H1 (cell line): ENCODE data around the gene TBC1D7. TPM values are rescaled to one million over a fixed set of nuclear protein-coding genes. Genes with fewer than 3 reads are reported as not detected.

Experiments
- CBX5 ChIP-seq: fragments of 300-800, 300-1000 bp; sonication (generic); IDR thresholded peaks from 2 replicates; pipeline ENCODE4 v1.7.1; 2016; ENCODE audit warnings: antibody characterized with exemption, low read length, low read depth
- CEBPB ChIP-seq: IDR thresholded peaks from 2 replicates; pipeline ENCODE4 v1.6.1; 2012; ENCODE audit warnings: low read depth, low read length
- CREB1 ChIP-seq: IDR thresholded peaks from 2 replicates; pipeline ENCODE4 v1.6.1; 2012; ENCODE audit warnings: inconsistent platforms
- EP300 ChIP-seq, 2 experiments: IDR thresholded peaks; 1 replicate in 1 of 2; 2 replicates in 1 of 2; pipeline ENCODE4 v1.6.1; 2011 to 2012; ENCODE audit warnings: low read depth in 2 of 2, low read length in 2 of 2, mild to moderate bottlenecking in 2 of 2, borderline replicate concordance in 1 of 2, inconsistent platforms in 1 of 2, moderate library complexity in 1 of 2
- GABPA ChIP-seq: IDR thresholded peaks from 2 replicates; pipeline ENCODE4 v1.6.1; 2011; ENCODE audit warnings: mild to moderate bottlenecking, low read length, moderate library complexity, borderline replicate concordance; ENCODE audit not compliant: insufficient read depth
- RNF2 ChIP-seq: fragments of 200-900, 300-1000 bp; sonication (generic); IDR thresholded peaks from 2 replicates; pipeline ENCODE4 v1.7.1; 2016; ENCODE audit warnings: borderline replicate concordance, low read depth, mild to moderate bottlenecking, antibody characterized with exemption, low read length; ENCODE audit not compliant: poor library complexity, severe bottlenecking; ENCODE audit errors: missing control alignments
- SAP30 ChIP-seq: fragments of 300-600 bp; sonication (generic); IDR thresholded peaks from 2 replicates; pipeline ENCODE4 v1.7.1; 2012; ENCODE audit warnings: low read length, moderate library complexity, mild to moderate bottlenecking, inconsistent platforms; ENCODE audit not compliant: insufficient read depth, insufficient replicate concordance
- TBP ChIP-seq: IDR thresholded peaks from 2 replicates; pipeline ENCODE4 v1.6.1; 2011; ENCODE audit warnings: low read depth, low read length, improper control_type of control experiment
- polyA plus RNA-seq, 7 experiments: library from polyadenylated mRNA; depleted of rRNA in 3 of 7; stranded (reverse) in 5 of 7; unstranded in 2 of 7; fragments of >200 nt in 5 of 7; fragments of 200-250 nt in 2 of 7; gene quantifications; 1 replicate in 5 of 7; 2 replicates in 1 of 7; 4 replicates in 1 of 7; pipeline versions ENCODE4 v1.2.1 to v1.2.3, GENCODE V29; 2011 to 2013; ENCODE audit warnings: missing spikeins in 2 of 7, mixed read lengths in 2 of 7
- total RNA-seq: library from RNA; stranded (reverse); fragmentation: NEBNext Ultra II Directional; extraction: Animal tissue kit (Norgen Biotek cat#: 25700); gene quantifications from 2 replicates; pipeline ENCODE4 v1.2.1, GENCODE V29; 2021
- TF ChIP-seq, protein P1 (sequence below): IDR thresholded peaks from 2 replicates; pipeline ENCODE4 v1.6.1; 2012; ENCODE audit warnings: inconsistent platforms

Gene TBC1D7
- total and polyA plus RNA-seq, 2 of the 8 experiments (the other 6 are each of a cell fraction or from before 2014, with no cell fraction given), result 46.1 to 55.2 TPM

DNA sequence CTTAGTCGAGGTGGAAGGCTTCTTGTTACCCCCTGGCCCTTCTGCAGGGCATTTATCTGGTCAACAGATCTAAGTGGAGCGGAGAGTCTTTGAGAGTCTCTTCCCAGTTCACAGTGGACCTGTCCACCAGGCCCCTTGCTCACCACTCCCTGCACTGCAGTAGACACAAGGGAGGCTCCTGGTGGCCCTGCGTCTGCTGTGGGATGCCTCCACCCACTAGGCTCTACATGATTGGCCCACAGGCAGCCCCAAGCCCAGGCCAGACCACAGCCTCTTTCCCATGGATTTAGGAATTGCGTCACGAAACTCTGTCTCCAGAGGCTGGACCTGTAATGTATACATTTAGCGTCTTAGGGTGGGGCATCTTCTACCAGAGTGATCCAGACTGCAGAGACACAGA lies 28.4 kb downstream of the TBC1D7 start (continued):
- TF ChIP-seq CEBPB (no peak), GABPA (no peak), SAP30 (no peak), TBP (no peak), EP300 (IDR thresholded peaks at IDR 0.05; ENCODE audit: borderline replicate concordance in 1 of 2, low read depth in 2 of 2, low read length in 2 of 2) (no peak), CREB1 (no peak), CBX5 (no peak), RNF2 (no peak)
- TF ChIP-seq, protein P1, sequence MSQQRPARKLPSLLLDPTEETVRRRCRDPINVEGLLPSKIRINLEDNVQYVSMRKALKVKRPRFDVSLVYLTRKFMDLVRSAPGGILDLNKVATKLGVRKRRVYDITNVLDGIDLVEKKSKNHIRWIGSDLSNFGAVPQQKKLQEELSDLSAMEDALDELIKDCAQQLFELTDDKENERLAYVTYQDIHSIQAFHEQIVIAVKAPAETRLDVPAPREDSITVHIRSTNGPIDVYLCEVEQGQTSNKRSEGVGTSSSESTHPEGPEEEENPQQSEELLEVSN, result no peak
- TF ChIP-seq, all 59 proteins: peak for 0
